NK-92 (cell line): Measurements from ENCODE around the gene MYCBP.
"Not testable (repeated sequence)": the region's sequence is repeated elsewhere in the genome, so short reads cannot be mapped to it uniquely, and the experiment has no call there.

ENCODE experiments used
- DNase-seq: peaks from one replicate; lab custom pipeline; 2025; ENCODE audit not compliant: unreplicated experiment; lab: John Stamatoyannopoulos, UW

Gene MYCBP, protein sequence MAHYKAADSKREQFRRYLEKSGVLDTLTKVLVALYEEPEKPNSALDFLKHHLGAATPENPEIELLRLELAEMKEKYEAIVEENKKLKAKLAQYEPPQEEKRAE

DNA sequence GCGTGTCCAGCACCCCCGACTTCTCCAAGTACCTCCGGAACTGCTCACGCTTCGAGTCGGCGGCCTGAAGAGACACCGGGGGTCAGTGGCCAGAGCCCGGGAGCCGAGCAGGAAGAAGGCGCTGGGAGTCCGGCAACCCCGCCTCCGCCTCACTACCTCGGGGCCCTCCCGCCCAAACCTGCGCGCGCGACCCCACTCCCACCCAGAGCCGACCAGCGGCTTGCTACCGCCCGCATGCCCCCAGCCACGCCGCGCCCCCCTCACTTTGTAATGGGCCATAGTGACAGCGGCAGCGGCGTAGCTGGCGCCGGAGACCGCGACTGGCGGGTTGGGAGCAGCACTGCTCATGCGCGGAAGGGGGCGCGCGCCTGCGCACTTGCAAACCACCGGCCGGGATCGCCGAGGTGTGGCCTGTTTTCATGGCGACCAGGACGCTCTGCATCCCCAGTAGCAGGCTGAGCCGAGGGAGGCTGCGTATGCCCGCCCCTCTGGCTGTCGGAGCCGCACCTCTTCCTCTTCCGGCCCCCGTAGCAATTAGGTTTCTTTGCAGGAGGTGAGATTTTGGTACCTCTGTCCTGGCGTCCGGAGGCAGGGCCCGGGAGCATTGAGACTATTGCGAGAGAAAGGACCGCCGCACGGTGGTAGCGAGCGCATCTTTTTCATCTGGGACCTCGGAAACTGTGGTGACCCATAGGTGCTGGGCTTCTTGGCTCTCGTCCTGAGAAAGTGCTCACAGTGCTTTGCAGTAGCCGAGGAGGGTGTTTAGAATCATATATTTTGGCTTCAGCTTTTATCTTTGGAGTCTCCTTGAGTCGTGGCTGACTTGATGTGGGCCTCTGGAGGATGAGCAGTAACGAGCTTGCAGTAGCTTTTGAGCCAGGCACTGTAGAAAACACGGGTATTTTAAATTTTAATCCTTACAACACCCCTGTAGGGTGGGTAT is at the start of gene MYCBP:
Gene MYCBP (minus strand): TSS at position 322 of the 943 bp plus-strand sequence. CDS start 43 bp downstream, at position 279.
- peak; percentile 92 for DNase-seq

DNA sequence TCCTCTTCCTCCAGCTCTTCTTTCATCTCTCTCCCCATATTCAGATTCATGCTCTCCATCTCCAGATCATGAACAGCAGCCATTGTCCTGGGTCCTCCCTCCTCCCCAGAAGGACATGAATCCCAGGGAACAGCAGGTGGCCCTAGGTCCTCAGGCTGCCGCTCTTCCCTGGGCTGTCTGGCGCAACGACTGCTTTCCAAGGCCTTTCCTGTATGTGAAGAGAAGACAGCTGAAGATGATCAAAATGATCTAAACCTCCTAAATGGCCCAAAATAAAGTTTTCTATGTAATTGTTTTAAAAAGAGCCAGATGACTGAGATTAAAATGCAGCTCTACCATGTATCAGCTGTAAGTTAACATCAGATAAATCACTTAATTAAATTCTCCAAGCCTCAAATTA is 46.0 kb upstream of the MYCBP start:
- DNase-seq = no peak

DNA sequence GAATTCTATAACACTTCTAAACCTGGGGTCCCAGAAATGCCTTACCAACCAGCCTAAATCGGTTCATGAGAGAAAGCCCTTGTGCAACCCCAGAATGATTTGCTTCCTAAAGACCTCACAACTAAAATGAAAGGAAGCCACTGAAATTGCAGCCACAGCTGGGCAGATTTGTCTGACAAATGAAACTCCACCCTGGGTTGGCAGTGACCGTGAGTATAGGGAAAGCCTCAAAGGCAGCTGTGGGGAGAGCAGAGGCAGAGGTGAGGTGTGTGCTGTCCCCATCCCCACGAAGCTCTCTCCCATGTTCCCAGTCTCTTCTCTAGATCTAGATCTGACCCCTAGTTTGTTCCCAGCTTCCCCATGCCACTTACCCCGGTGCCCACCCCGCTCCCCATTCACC is 45.4 kb upstream of the MYCBP start:
- no peak for DNase-seq

DNA sequence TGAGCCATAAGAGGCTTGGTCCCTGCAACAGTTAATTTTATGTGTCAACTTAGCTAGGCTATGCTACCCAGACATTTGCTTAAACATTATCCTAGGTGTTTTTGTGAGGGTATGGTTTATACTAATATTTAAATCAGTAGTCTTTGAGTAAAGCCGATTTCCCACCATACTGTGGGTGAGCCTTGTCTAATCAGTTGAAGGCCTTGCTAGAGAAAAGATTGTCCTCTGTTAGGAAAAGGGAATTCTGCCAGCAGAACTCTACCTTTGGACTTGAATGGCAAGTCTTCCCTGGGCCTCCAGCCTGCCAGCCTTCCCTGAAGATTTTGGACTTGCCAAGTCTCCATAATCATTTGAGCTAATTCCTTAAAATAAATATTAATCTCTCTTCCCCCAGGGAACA is 44.6 kb upstream of the MYCBP start:
- DNase-seq = no peak

DNA sequence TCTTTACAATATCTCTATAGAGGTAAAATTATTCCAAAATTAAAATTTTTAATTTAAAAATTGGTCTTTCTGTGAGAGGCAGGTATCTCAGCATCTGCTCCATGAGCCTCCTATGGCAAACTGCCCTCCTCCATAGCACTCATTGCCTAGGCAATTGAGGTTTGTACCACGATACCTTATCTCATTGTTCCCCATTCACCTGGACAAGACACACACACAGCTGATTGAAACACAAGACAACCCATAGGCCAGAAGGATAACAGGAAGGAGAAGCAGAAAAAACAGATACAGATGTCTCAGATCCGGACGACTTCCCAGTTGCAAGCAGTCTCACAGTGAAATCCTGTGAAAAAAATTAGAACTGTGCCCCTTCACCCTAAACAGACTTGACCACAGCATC is 44.2 kb upstream of the MYCBP start:
- DNase-seq = no peak

DNA sequence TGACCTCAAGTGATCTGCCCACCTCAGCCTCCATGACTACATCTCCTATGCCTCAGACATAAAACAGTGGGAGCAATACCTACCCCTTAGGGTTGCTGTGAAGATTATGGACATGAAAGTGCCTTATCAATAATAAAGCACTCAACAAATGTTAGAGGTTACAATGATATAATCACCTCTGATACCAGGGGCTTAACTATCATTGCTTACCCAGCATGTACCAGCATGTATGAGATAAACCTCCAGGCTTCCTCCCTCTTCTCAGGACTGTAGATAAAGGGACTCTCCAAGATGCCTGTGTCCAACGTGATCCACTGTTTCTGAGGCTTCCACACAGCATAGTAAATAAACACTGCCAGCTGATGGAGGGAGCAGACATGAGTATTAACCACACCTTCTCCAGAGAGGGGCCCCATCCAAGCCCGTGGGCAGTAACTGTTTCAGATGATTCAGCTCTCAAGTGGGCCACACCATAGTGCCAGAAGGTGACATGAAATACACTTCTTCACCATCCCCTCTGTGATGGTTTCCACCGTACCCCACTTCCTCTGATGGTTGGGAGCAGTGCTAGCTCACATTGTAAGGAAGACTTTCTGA is 42.3 kb upstream of the MYCBP start:
- DNase-seq = no peak

DNA sequence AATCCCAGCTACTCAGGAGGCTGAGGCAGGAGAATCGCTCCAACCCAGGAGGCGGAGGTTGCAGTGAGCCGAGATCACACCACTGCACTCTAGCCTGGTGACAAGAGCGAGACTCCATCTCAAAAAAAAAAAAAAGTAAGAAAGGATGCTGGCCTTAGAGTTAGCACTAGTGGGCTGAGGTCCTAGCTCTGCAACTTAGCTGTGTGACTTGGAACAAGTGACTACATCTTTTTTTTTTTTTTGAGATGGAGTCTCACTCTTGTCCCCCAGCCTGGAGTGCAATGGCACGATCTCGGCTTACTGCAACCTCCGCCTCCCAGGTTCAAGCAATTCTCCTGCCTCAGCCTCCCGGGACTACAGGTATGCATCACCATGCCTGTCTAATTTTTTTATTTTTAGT is 41.8 kb upstream of the MYCBP start:
- DNase-seq = not testable (repeated sequence)

DNA sequence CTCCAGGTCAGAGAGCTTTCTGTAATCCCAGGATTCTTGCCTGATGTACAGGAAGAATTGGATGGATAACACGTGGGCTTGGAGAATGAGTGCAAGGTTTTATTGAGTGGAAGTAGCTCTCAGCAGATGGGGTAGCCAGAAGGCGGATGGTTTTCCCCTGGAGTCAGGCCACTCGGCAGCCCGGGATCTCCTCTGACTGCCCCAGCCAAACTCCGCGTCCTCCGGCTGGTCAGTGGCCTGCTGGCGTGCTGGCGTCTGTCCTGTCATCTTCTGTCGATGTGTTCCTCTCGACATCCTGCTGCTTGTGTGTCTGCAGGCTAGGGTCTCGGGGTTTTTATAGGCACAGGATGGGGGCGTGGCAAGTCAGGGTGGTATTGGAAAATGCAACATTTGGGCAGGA is 35.7 kb upstream of the MYCBP start:
- no peak for DNase-seq

DNA sequence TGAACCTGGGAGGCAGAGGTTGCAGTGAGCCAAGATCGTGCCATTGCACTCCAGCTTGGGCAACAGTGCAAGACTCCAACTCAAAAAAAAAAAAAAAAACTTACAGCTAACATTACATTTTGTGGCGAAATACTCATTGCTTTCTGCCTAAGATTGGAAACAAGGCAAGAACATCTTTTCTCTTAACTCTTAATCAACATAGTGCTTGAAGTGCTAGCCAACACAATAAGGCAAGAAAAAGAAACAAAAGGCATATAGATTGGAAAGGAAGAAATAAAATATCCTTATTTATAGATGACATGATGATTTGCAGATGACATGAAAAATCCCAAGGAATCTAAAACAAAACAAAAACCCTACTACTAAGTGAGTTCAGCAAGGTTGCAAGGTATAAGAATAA is 32.8 kb upstream of the MYCBP start:
- no peak for DNase-seq

DNA sequence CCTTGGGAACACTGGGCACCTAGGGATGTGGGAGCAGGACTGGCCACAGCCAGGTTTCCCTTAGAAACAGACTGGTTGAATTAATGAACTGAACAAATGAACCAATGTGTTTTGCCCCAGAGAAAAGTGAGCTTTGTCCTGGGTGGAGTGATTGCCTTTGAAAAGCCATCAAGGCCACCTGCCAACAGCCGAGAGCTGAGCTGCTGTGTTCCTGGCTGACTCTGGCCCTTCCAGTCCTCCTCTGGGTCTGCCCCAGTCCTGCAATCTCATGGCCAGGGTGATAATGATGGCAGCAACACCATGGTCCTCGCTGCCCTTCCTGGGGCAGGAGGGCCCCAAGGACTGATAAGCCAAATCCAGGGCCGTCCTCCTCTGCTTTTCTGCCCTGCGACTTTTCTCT is 26.4 kb upstream of the MYCBP start:
- DNase-seq = no peak

DNA sequence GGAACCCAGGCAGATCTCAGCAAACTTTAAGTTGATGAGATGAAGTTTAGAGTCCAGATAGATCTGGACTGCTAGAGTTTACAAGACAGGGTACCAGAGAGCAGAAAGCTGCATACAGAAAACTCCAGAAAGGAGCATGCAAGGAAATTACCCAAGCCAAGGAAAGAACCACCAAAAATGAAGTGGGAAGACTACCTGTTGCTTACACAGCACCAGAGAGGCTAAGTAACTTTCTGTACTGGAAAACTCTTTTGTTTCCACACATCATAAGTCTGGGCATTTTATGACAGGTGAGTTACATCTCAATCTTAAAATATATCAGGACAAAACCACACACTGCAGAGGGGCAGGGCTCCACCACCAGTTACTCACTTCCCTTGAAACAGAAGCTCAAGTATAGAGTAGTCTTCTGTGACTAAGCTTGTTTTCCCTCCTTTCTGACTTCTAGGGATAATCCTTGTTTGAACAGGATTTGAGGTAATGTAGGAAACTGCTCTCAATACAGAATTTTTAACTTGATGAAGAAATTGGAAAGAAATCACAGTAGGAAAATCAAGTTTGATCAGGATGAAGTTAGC is 25.6 kb upstream of the MYCBP start:
- DNase-seq = no peak

DNA sequence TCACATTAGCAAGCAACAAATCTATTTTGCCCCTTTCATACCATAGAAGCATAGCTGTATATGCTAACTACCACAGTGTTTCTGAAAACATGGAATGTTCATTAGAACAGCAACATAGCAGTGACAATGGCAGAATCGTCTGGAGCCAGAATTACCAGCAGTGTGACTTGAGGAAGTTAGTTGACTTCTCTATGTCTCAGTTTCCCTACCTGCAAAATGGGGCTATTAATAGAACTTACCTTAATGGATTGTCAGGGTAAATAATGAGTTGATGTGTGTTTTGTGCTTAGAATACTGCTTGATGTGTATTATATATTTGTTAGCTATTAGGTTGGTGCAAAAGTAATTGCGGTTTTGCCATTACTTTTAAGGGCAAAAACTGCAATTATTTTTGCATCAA is 23.0 kb upstream of the MYCBP start:
- no peak for DNase-seq

DNA sequence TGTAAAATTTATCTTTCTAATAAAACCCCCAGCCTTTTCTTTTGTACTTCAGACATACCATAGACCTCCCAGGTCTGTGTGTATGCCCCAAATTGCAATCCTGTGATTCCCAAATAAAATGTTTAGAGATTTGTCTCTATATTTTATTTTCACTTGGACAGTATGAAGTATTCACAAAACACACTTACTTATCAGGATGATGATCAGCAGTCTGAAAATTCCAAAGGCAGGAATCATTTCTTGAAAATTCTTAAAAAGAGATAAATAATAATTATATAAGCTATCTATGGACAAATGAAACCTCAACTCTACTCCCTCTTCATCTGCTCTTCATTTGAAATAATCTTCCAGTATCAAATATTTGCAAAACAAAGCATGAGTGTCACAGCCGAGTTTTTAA is 19.8 kb upstream of the MYCBP start:
- no peak for DNase-seq

DNA sequence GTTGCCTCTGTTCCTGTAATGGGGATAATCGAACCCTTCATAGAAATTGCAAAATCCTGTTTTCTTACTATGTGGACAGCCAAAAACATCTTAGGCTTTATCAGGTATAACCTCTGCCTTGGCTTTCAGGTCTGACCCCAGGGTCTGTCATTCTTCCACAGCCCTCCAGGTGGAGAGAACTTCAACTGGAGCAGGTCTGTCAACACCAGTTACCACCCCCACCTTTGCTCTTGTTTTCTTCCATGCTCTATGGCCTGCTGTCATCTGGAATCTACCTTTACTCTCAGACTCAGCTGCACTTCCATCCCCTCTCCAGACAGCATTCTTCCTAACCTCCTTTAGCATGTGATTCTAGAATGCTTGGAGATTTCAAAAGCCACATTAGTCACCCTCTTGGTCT is 18.6 kb upstream of the MYCBP start:
- DNase-seq = no peak

DNA sequence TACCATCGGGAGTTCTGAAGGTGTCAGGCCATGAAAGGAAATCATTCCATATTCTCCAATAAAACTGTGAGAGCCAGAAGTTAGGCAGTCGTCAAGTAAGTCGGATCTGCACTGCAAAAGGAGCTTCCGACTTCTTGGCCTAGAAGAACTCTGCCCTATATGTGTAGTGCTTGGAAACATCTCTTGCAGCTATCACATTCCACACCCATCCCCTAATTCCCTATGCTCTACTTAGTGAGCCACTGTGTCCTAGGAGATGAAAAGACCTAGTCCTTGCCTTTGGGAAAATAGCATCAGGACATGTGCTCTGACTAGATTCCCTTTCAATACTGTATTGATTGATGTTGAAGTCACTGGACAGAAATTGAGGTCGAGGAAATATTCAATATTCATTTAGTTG is 16.4 kb upstream of the MYCBP start:
- DNase-seq = no peak

DNA sequence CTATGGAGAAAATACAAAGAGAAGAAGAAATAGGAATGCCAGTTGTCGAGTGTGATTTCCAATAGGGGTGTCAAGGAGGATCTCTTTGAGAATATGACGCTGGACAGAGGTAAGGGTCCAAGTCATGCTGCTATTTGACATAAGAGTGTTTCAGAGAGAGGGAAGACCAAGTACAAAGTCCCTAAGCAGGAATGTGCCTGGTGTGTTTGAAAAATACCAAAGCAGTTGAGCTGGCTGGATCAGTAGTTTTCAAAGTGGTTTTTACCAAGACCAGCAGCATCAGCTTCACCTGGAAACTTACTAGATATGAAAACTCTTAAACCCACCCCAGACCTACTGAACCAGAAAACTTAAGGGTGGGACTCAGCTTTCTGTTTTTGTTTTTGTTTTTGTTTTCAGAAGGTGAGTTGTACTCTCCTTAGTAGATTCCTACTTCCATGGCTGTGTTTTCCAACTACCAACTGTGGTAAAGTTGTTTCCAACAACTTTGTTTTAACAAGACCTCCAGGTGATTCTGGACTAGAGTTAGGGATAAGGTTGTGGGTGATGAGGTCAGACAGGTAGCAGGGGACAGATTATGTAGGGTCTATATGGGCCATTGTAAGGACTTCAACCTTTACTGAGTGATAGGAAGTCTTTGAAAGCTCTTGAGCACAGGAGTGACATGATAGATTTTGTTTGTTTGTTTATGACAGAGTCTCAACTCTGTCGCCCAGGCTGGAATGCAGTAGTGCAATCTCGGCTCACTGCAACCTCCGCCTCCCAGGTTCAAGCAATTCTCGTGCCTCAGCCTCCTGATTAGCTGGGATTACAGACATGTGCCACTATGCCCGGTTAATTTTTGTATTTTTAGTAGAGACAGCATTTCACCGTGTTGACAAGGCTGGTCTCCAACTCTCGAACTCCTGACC is 15.5 kb upstream of the MYCBP start:
- DNase-seq = no peak

DNA sequence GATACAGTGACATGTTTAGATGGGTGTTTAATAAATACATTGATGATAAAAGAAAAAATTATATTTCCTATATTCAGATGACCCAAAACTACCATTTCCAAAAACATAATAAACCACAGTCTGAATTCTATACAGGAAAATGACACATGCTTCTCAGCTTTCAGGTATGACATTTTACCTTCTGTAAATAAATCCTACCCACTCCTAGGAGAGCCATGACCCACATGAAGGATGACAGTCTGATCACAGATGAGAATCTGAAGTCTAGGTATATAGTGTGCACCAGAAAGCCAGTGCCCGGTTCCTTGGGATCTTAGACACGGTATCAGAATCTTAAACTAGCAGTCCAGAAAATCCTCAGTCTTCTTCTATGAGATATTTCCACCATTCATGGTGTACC is 11.9 kb upstream of the MYCBP start:
- no peak for DNase-seq

DNA sequence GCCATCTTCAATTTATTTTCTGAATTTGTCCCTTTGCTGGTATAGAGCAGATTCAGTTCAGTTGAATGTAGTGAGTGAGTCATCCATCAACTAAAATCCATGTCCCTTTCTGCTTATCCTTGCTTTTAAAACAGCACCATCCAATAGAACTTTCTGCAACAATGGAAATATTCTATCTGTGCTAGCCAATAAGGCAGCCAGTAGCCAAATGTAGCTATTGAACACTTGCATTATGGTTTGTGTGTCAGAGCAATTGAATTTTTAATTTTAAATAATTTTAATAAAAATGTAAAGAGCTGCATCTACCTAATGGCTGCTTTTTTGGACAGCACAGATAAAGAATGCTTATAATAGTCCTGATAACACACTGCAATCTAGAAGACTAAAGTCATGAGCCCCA is 8.3 kb upstream of the MYCBP start, which contains the start of gene GJA9:
Gene GJA9 (minus strand): TSS at position 101 of the 400 bp plus-strand sequence. CDS start 5,489 bp downstream, outside the sequence.
- DNase-seq = no peak

DNA sequence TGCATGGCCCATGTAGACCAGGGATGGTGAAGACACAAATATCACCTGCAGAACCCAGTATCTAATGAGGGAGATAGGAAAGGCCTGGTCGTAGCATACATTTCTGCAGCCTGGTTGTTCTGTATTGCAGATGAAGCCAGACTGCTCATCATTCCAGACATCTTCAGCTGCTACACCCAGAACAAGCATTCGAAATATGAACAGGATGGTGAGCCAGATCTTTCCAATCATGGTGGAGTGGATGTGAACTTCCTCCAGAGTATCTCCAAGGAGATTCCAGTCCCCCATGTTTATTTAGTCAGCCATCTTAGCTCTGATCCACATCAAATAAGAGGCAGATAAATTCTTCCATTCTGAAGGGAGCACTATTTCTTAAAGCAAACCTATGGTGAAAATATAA is 2.7 kb upstream of the MYCBP start:
- DNase-seq = no peak

DNA sequence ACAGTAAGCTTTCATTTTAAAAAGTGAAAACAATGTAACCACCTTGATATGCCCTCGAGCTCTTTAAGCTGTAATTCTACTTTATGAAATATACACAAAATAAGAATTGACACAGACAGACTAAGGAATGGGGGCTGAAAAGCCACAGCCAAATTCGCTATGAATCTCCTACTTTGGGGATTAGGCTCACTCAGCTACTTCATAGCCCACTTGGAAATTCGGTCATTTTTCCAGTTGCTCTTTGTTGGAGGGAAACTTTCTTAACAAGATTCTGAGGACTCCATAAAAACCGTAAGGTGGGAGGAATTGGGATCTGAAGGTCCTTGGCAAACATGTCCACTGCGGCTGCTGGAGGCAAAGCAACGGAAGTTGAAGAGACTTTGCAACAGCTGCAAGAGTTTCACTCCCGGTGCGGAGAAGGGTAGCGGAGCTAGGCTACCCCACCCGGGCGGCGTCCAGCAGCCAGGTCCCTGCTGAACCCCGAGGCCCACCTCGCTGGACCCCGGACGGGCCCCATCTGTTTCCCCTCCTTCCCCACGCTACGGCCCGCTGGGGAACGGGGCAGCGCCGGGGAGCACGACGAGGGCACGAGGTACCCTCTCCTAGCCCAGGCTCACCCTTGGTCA is 634 bp downstream of the MYCBP start:
- DNase-seq = no peak
